AG04449 (cell line): Measurements from ENCODE around the gene CCDC57.

ENCODE experiments used
- CTCF ChIA-PET: fragments of 350-600 bp; formaldehyde crosslinking; extraction: SDS; loops from one replicate; lab custom pipeline; 2021; ENCODE audit warnings: antibody characterized with exemption; lab: Yijun Ruan, JAX
- POLR2A ChIA-PET: fragments of 400-600, 350-600 bp; formaldehyde crosslinking; extraction: SDS; loops from one replicate; lab custom pipeline; 2020; ENCODE audit warnings: antibody characterized with exemption, inconsistent platforms; lab: Yijun Ruan, JAX
- DNase-seq: peaks from one replicate; pipeline ENCODE4 v3.0.0-alpha.2; 2010; ENCODE audit warnings: low read depth, low spot score
- H3K4me3 ChIP-seq: 2 replicates; pipeline ENCODE4 v1.5.1; 2011; ENCODE audit warnings: low read depth, mild to moderate bottlenecking, control low read depth, low read length
- TF ChIP-seq, protein P1 (sequence below): IDR thresholded peaks from one replicate; pipeline ENCODE4 v1.5.1; 2011; ENCODE audit warnings: mild to moderate bottlenecking, moderate library complexity, low read length, control low read depth, inconsistent platforms; ENCODE audit not compliant: insufficient read depth; ENCODE audit errors: missing control alignments

CCDC57 gene

DNA sequence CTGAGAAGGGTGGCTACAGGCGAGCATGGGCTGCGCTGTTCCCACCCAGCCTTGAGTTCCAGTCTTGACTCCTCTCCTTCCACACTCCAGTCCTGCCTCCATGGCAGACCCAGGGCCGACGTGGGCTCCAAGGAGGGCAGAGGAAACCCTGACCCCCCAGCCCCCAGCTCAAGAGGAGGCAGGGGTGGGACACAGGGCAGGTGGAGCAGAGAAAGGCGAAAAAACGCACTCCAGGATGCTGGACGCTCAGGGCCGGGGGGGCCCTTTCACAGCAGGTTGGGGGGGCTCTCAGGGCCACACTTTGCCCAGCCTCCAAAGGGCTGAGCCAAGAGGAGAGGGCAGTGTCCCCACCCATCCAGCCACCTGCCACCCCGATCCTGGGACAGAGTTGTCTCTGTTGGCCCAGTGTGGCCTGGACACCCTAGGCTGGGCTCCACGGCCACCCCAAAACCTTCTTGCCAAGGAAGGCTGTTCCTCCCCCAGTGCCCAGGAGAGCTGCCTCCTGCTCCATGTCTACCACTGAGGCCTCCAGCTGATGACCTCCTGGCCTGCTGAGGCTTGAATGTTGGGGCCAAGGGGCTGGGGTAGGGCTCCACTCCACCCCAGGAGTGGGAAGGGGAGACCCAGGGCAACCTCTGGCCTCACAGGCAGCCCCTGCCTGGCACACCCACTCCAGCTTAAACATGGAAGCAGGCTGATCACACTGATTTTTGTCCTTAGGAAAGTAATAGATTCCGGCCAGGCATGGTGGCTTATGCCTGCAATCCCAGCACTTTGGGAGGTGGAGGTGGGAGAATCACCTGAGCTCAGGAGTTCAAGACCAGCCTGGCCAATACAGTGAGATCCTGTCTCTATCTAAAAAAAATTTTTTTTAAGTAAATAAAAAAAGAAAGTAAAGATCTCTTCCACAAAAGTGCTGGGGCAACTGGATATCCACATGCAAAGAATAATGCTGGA, 7.4 kb upstream of the CCDC57 start:
- ChIA-PET POLR2A (interaction anchor here (9.8 kb wide), 1 partner anchor 10 kb away, joined by 101 read pairs; the partner anchor contains the start of gene SLC16A3), CTCF (interaction anchor here (1.4 to 3.4 kb wide), 3 partner anchors 9 to 16 kb away, joined by 5 to 18 read pairs (median 8); partner anchors contain the start of gene SLC16A3)
- DNase-seq = no peak
- no peak overlapping the region for H3K4me3 ChIP-seq
- TF ChIP-seq, protein P1, sequence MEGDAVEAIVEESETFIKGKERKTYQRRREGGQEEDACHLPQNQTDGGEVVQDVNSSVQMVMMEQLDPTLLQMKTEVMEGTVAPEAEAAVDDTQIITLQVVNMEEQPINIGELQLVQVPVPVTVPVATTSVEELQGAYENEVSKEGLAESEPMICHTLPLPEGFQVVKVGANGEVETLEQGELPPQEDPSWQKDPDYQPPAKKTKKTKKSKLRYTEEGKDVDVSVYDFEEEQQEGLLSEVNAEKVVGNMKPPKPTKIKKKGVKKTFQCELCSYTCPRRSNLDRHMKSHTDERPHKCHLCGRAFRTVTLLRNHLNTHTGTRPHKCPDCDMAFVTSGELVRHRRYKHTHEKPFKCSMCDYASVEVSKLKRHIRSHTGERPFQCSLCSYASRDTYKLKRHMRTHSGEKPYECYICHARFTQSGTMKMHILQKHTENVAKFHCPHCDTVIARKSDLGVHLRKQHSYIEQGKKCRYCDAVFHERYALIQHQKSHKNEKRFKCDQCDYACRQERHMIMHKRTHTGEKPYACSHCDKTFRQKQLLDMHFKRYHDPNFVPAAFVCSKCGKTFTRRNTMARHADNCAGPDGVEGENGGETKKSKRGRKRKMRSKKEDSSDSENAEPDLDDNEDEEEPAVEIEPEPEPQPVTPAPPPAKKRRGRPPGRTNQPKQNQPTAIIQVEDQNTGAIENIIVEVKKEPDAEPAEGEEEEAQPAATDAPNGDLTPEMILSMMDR = no peak

DNA sequence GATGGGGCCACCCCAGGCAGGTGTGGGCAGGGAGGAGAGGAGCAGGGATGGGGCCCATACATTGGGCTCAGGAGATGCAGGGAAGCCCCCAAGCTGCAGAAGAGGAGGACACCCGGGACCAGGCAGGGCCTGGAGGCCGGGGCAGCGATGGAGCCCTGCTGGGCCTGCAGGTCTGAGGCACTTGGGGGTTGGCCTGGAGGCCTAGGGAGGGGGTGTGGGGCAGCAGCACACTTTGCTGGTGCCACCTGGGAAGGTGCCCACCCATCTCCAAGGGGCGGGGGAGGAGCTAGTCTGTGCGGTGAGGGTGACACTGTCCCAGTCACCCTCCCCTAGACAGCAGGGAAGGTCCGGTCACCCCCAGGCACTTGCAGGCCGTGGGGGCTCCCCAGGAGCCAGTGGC, 6.4 kb upstream of the CCDC57 start:
- TF ChIP-seq, protein P1 = no peak
- H3K4me3 ChIP-seq = no peak overlapping the region
- POLR2A ChIA-PET = interaction anchor here (9.8 kb wide), 1 partner anchor 11 kb away, joined by 101 read pairs; the partner anchor contains the start of gene SLC16A3
- CTCF ChIA-PET = interaction anchor here (2.4 to 3.4 kb wide), 2 partner anchors 10 to 13 kb away, joined by 8 to 18 read pairs; partner anchors contain the start of gene SLC16A3
- no peak for DNase-seq

DNA sequence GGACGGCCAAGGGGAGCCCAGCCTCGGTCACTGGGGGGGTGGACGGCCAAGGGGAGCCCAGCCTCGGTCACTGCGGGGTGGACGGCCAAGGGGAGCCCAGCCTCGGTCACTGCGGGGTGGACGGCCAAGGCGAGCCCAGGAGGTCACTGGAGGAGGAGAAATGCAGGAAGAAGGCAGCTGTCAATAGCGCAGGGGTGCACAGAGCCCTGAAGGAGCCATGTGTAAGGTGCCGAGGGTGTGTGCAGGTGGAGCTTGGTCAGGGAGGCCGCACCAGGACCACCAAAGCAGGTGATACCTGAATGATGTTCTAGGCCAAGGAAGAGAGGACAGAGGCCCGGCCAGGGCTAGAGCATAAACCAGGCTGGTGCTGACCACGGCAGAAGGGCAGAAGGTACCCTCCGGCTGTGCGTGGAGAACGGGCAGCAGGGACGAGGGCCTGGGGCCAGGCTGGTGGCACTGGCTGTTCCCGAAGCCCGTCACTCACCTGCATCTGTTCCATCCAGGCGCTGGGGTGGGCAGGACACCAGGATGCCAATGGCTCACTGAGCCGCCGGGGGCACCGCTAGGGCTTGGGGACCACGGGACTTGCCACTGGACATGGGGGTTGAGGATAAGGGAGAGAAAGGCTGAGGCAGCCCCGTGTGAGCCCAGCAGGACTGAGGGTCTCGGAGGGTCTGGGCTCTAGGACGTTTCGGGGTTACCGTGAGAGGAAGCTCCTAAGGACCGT, 5.9 kb upstream of the CCDC57 start:
- no peak overlapping the region for H3K4me3 ChIP-seq
- ChIA-PET CTCF (interaction anchor here (2.4 to 3.4 kb wide), 2 partner anchors 10 to 12 kb away, joined by 8 to 18 read pairs; partner anchors contain the start of gene SLC16A3), POLR2A (interaction anchor here (9.8 kb wide), 1 partner anchor 12 kb away, joined by 101 read pairs; the partner anchor contains the start of gene SLC16A3)
- TF ChIP-seq, protein P1 = no peak
- DNase-seq = no peak

DNA sequence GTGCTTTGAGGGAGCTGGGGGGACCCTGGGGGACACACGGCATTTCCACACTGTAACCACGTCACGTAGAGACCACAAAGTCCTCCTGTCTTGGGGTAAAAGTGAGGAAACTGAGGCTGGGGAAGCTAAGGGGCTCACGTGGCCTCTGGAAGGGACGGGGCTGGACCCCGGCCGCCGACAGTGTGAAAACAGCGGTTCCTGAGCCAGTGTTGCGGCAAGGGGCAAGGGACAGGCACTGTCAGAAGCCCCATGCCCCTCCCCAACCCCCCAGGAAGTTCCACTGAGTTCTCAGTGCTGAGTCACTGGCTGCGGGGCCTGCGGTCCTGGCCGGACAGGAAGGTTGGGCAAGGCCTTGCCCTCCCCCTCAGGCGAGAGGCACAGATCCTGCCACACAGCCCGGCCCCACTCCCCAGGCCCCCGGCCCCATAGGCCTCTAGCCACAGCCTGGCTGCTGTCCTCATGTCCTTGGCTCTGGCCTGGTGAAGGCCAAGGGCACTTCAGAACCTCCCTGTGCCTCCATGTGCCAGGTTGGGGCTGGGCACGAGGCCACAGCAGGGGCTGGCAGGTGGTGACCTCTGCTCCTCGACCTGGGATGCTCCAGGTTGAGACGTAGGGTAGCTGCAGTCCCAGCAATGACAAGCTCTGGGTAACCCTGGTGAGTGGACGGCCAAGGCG, 5.0 kb upstream of the CCDC57 start:
- TF ChIP-seq, protein P1 = no peak
- POLR2A ChIA-PET = interaction anchor here (9.8 kb wide), 1 partner anchor 12 kb away, joined by 101 read pairs; the partner anchor contains the start of gene SLC16A3
- CTCF ChIA-PET = interaction anchor here (2.4 to 3.4 kb wide), 2 partner anchors 11 kb away, joined by 8 to 18 read pairs; partner anchors contain the start of gene SLC16A3
- no peak overlapping the region for H3K4me3 ChIP-seq
- peak; percentile 52 for DNase-seq

DNA sequence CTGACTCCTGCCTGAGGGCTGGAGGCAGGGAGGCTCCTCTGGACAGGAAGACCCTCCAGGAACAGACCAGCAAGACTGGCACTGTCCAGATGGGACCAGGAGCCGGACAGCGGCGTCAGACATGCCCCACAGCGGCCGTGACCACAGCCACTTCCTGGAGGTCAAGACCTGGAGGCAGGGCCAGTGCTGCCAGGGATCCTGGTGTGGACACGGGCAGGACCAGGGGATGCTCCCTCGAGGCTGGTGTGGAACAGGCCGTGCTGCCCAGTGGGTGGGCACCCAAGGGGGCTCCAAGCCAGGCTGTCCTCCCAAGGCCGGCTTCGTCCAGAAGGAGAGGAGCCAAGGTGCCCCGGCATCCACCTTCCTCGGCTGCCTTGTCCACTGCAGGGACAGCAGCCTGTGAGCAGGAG, 4.5 kb upstream of the CCDC57 start:
- TF ChIP-seq, protein P1 = no peak
- no peak for DNase-seq
- H3K4me3 ChIP-seq = no peak overlapping the region
- ChIA-PET POLR2A (interaction anchor here (9.8 kb wide), 1 partner anchor 13 kb away, joined by 101 read pairs; the partner anchor contains the start of gene SLC16A3), CTCF (no interaction called here)
